Tibial nerve (tissue), 3 donors: ENCODE results near the gene ZDHHC18.

Source experiments
- POLR2A ChIP-seq, 2 donors: fragments of 450-650 bp; IDR thresholded peaks; one replicate each; pipeline ENCODE4 v1.6.1; 2017; ENCODE audit warnings: antibody characterized with exemption in 2 of 2, mild to moderate bottlenecking in 2 of 2, moderate library complexity in 2 of 2
- TF ChIP-seq, protein P1 (sequence below), 5 experiments: fragments of 200-600 bp in 3 of 5; fragments of 450-650 bp in 2 of 5; sonication (generic) in 3 of 5; IDR thresholded peaks; one replicate each; pipeline ENCODE4 v1.5.1; 2016 to 2019; ENCODE audit warnings: antibody characterized with exemption in 5 of 5, mild to moderate bottlenecking in 3 of 5, moderate library complexity in 2 of 5

DNA sequence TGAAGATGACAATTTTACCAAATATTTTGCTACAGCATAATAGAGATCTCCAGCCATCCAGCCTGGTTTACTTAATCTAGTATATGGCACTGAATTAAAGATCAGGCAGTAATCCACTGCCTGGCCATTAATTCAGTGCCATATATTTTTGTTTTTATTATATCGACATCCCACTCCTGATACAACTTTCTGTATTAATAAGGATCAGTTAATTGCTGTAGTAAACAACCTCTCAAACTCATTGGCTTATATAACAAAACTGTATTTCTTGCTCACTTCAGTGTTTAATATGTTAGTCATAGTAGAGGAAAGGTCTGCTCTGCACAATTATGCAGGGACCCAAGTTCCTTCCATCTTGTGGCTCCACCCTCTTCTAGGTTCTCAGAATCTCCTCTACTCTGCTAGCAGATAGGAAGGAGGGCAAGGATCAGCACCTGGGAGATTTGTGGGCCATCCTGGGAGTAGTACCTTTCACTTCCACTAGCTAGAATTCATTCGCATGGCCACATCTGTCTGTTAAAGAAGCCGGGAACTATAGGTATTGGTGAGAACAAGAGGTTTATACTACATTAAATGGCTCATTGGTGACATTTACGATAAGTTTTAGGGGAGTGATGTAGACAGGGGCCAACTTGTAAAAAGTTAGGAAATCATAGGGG lies 3.6 kb upstream of the ZDHHC18 start:
- no peak for TF ChIP-seq POLR2A (IDR thresholded peaks at IDR 0.05)
- TF ChIP-seq, protein P1, sequence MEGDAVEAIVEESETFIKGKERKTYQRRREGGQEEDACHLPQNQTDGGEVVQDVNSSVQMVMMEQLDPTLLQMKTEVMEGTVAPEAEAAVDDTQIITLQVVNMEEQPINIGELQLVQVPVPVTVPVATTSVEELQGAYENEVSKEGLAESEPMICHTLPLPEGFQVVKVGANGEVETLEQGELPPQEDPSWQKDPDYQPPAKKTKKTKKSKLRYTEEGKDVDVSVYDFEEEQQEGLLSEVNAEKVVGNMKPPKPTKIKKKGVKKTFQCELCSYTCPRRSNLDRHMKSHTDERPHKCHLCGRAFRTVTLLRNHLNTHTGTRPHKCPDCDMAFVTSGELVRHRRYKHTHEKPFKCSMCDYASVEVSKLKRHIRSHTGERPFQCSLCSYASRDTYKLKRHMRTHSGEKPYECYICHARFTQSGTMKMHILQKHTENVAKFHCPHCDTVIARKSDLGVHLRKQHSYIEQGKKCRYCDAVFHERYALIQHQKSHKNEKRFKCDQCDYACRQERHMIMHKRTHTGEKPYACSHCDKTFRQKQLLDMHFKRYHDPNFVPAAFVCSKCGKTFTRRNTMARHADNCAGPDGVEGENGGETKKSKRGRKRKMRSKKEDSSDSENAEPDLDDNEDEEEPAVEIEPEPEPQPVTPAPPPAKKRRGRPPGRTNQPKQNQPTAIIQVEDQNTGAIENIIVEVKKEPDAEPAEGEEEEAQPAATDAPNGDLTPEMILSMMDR (IDR thresholded peaks at IDR 0.05): no peak
